HG02884 (cell line): ENCODE results near the gene TNS3.
"Not testable (repeated sequence)": the region's sequence is repeated elsewhere in the genome, so short reads cannot be mapped to it uniquely, and the experiment has no call there.

Experiments
- ATAC-seq: cut with Tn5 transposase; IDR thresholded peaks from one replicate; pipeline ENCODE4 v1.9.1; 2021; ENCODE audit warnings: mild to moderate bottlenecking, moderate library complexity; ENCODE audit not compliant: unreplicated experiment

TNS3 gene

GRCh38 chr7:47543056-47543455, 38.9 kb downstream of the TNS3 start:
- ATAC-seq: no peak

DNA sequence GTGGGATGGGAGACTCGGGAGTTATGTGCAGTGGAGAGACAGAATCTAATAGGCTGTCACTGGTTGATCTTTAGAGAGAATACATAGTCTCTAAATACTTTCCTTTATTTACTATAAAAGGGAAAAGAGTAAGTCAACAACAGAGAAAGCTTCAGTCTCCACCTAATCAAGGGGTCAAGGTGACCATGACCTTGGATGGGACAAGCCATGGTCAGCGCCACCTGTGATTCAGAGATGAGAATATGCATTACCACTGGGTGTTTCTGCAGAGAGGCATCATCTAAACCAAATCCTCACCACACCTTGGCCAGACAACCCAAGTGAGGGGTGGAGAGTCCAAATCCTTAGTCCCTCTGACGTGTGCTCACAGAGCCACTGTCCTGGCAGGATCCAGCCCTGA, 39.9 kb downstream of the TNS3 start:
- no peak for ATAC-seq

DNA sequence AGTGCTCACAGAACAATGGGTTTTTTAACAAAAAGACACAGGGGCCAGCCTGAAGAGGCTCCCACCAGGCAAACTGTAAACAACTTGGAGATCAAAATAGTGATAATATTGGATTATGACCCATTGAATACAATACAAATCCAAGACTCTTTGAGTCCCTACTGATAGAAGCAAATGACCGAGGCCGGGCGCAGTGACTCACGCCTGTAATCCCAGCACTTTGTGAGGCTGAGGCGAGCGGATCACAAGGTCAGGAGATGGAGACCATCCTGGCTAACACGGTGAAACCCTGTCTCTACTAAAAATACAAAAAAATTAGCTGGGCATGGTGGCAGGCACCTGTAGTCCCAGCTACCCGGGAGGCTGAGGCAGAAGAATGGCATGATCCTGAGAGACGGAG, 40.4 kb downstream of the TNS3 start:
- ATAC-seq: not testable (repeated sequence)

GRCh38 chr7:47540387-47541350, 41.2 kb downstream of the TNS3 start:
- no peak for ATAC-seq

DNA sequence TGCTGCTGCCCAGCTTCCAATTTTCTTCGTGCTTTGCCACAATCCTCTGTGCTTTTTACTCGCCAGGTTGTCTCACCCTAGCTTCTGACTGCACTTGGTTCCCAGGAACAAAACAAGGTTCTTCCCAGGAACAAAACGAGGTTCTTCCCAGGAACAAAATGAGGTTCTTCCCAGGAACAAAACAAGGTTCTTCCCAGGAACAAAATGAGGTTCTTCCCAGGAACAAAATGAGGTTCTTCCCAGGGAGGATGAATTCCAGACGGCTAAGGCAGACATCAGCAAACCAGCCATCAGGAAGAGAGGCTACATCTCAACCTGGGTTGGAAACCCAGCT, 41.9 kb downstream of the TNS3 start:
- ATAC-seq: no peak

DNA sequence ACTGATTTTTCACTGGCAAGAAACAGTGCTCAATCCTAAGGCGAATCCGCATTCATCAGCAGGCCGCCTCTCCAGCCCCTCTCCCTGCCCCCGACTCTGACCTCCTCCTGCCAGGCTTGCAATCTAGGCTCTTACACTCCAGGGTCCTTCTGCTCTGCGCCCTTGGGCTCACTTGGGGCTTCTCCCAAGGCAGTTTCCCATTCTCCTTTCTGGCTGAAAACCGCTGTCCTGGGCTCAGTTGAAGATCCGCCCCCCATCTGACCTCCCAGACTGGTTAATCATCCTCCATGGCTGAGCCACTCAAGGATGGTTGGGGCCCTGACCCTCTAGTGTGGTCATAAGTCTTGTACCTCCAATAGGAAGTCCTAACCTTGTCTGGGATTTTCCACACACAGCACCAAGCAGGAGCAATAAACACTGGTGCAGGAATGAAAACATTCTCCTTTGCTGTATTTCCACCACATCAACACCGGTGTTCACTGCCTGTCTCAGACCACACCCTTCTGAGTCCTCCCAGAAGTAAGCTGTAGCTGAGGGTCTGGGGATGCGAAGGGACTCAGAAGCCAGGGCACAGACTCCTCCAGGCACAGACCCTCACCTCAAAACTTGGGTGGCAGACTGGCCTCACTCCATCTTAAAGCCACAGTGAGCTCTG, 42.4 kb downstream of the TNS3 start:
- ATAC-seq: no peak

DNA sequence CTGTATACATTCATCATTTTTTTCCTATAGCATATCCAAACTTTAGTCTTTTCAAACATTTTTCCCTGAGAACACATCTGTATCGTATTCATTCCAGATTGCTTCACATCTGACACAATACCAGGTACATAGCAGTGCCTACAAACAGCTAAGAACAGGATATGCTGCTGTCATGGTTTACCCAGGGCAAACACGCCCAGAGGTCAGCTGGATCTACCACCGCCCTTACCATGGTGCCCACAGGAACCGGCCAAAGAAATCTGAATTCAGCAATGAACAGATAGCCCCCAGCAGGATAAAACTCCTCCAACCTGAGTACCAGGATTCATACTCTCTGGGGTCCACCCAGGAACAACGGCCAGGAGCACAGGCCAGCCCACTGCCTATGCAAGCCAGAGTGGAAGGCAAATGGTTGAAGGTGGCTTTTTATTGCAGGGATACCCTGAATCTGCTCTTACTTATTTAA, 43.0 kb downstream of the TNS3 start:
- no peak for ATAC-seq

DNA sequence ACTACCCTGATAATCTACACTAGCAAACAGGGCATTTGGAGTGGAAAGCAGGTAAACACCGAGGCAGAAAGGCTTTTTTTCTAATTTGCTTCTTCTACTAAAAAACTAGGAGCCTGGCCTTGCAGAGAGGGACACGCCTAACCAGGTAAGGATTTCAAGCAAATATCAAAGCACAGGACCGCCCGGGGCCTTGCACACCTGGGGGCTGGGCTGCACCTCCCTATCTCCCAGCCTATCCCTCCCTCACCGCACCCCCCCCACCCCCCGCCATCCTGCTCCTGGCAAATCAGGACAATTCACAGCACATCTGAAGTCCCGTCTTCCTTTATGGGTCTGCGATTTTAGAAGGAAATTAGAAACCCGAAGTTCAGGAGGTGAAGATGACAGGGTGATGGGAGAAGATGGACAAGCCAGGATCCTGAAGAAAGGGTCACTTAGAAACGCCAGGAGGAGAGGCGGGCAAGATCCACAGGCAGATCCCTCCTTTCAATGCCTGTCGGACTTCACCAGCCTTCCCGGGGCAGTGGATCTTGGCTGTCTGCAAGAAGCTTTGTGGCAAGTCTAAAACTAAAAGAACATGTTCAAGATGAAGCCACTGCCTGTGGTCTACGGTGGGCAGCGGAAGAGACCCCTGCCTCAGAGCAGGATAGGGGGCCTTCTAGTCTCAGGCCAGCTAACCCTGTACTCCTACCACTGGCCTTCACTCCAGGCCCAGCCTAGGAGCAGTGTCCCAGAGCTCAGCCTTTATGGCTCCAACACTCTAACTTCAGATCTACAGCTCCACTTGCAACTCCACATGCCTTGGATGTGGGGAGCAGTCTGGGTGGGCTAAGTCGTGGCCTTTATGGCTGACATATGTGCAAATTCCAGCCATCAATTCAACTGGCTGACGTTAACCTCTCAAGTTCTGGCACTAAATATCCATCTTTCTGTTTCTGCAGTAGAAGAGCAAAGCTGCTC, 43.9 kb downstream of the TNS3 start:
- ATAC-seq: no peak

DNA sequence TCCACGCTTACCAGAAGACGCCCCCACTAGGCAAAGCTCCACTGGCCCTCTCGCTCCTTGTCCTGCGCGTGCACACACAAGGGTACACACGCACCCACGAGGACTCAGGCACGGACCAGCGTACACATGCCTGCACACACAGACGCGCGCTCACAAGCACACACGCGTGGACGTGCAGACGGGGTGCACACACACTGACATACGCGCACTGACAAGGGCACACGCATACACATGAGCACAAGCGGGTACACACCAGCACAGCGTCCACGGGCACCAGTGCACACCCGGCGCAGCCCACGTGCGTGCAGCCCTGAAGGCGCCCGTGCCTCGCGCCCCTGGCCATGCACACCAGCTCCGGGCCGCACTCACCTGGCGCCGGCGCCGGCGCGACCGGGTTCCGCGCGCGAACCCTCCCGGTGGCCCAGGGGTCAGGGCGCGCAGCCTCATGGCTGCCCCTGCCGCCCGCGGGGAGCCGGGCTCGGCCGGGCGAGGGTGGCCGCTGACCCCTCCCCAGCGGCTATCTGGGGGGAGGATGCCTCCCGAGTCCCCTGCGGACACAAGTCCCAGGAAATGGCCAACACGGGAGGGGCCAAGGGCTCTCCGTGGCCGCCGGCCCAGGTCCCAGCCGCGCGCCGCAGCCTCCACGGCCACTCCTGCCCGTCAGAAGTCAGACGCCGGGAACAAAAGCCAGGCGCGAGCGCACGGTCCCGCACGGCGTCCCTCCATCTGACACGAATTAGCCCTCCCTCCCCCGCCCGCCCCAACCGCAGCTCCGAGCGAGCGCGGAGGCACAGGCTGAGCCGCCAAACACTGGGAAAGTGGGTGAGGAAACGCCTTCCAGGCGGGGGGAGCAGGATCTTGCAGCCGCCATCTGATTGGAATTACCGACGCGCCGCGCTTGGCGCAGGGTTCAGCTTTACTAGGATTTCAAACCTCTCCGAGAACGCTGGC, 45.0 kb downstream of the TNS3 start:
- no peak for ATAC-seq

- ATAC-seq: no peak
These were observed 45.9 kb downstream of the TNS3 start for GRCh38 chr7:47535704-47536628.

GRCh38 chr7:47535035-47535703, 46.7 kb downstream of the TNS3 start:
- ATAC-seq: no peak

- no peak for ATAC-seq
These were observed 47.4 kb downstream of the TNS3 start for GRCh38 chr7:47534322-47535034.

- ATAC-seq: no peak
These were observed 50.1 kb downstream of the TNS3 start for GRCh38 chr7:47531584-47532492.

DNA sequence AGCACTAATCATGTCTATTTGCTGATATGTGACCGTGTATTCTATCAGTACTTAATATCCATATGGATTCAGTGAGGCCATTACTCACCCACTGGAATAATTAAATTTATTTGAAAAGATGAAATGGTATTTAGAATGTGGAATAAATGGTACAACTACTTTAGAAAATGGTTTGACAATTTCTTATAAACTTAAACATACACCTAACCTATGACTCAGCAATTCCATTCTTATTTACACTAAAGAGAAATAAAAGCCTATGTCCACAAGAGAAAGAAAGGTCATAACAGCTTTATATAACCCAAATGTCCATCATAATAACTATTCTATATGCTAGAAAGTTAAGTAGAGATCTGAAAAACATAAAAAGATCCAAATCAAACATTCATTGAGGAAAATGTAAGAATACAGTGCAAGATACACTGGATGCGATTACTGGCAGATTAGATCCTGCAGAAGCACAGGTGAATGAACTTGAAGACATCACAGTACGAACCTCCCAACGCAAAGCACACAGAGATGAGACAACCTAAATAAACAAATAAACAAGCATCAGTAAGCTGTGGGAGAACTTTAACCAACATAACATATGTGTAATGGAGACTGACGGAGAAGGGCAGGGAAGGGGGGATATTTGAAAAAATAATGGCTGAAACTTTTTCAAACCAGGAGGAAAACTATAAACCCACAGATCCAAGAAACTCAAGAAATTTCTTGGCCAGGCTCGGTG, 51.9 kb downstream of the TNS3 start:
- ATAC-seq: no peak

GRCh38 chr7:47529405-47529804, 52.5 kb downstream of the TNS3 start:
- ATAC-seq: no peak

DNA sequence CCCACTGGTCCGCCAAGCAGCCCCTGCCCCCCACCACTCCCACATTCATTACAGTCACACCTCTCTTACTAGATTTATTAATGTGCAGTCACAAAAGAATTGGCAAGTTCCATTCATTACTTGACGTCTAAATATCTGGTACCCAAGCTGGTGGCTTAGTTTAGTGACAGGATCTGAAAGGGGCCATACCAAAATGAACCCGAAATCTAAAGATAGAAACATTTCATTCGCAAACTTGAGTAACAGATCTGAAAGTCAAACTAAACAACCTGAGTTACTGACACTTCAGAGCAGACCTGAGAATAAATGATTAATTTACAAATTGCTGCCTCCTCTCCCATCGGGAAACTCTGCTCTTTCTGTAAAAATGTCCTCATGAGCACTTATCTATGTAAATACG, 53.4 kb downstream of the TNS3 start:
- ATAC-seq: no peak
